CD4-positive, CD25-positive, alpha-beta regulatory T cell (primary cell): ENCODE results near the gene PLB1. TPM values are rescaled to one million over a fixed set of nuclear protein-coding genes. Genes with fewer than 3 reads are reported as not detected.

Source experiments
- ATAC-seq, 2 donors: fragments of 150-1000 bp; cut with Tn5 transposase; one replicate each; pipeline ENCODE4 v1.10.0; 2021; ENCODE audit warnings: low read depth in 2 of 2, moderate number of reproducible peaks in 2 of 2, moderate library complexity in 1 of 2
- DNase-seq, 3 donors: peaks; one replicate each; pipeline versions ENCODE4 v3.0.0 to v3.0.0-alpha.2; 2012 to 2022; ENCODE audit warnings: mixed read lengths in 1 of 3
- H3K27ac ChIP-seq: one replicate; pipeline ENCODE4 v1.7.0; 2013; ENCODE audit warnings: mild to moderate bottlenecking, low read length; ENCODE audit not compliant: insufficient read depth, poor library complexity, severe bottlenecking
- H3K27me3 ChIP-seq: one replicate; pipeline ENCODE4 v1.7.0; 2013; ENCODE audit warnings: low read length; ENCODE audit not compliant: control insufficient read depth, insufficient read depth
- H3K36me3 ChIP-seq: one replicate; pipeline ENCODE4 v1.7.0; 2013; ENCODE audit warnings: mild to moderate bottlenecking, low read length, moderate library complexity; ENCODE audit not compliant: control insufficient read depth, insufficient read depth
- H3K4me1 ChIP-seq: 2 replicates; pipeline ENCODE4 v1.7.0; 2013; ENCODE audit warnings: mild to moderate bottlenecking, low read length; ENCODE audit not compliant: insufficient read depth, control insufficient read depth, poor library complexity, severe bottlenecking
- H3K4me3 ChIP-seq: one replicate; pipeline ENCODE4 v1.7.0; 2013; ENCODE audit warnings: low read depth, mild to moderate bottlenecking, low read length, moderate library complexity
- H3K9me3 ChIP-seq, 2 experiments: 1 replicate in 1 of 2; 2 replicates in 1 of 2; pipeline ENCODE4 v1.7.0; 2013; ENCODE audit warnings: low read length in 2 of 2, mild to moderate bottlenecking in 1 of 2, moderate library complexity in 1 of 2; ENCODE audit not compliant: control insufficient read depth in 2 of 2
- H3K27ac Mint-ChIP-seq, 3 donors: one replicate each; pipeline ENCODE4 v1.8.0; 2020 to 2022; ENCODE audit warnings: mild to moderate bottlenecking in 3 of 3, mixed read lengths in 3 of 3, moderate library complexity in 2 of 3
- H3K27me3 Mint-ChIP-seq: one replicate; pipeline ENCODE4 v1.8.0; 2022; ENCODE audit warnings: mild to moderate bottlenecking, mixed read lengths
- H3K36me3 Mint-ChIP-seq: one replicate; pipeline ENCODE4 v1.8.0; 2020; ENCODE audit warnings: mixed read lengths
- H3K4me1 Mint-ChIP-seq, 4 donors: one replicate each; pipeline ENCODE4 v1.8.0; 2020 to 2022; ENCODE audit warnings: mixed read lengths in 4 of 4, mild to moderate bottlenecking in 1 of 4
- H3K4me3 Mint-ChIP-seq, 4 donors: one replicate each; pipeline ENCODE4 v1.8.0; 2020 to 2022; ENCODE audit warnings: mild to moderate bottlenecking in 4 of 4, mixed read lengths in 4 of 4, moderate library complexity in 3 of 4
- H3K9me3 Mint-ChIP-seq, 7 donors: one replicate each; pipeline ENCODE4 v1.8.0; 2020 to 2022; ENCODE audit warnings: mixed read lengths in 7 of 7, mild to moderate bottlenecking in 3 of 7, moderate library complexity in 2 of 7
- polyA plus RNA-seq, 4 donors: library from polyadenylated mRNA; unstranded; fragments of 300-500 nt; fragmentation: Illumina TruSeq; gene quantifications; one replicate each; pipeline ENCODE4 v1.2.3, GENCODE V29; 2021
- total RNA-seq: library from RNA; stranded (reverse); gene quantifications from one replicate; pipeline ENCODE4 v1.2.3, GENCODE V29; 2022

PLB1 gene
- total and polyA plus RNA-seq, 5 donors from 2014 or later, result 0.08 to 2.5 (median 0.97) TPM

- Histone ChIP-seq H3K9me3 (no peaks in the 10 kb centered on the region), H3K27ac (no peak overlapping the region), H3K4me3 (no peak overlapping the region), H3K27me3 (no peaks in the 10 kb centered on the region), H3K36me3 (no peaks in the 10 kb centered on the region), H3K4me1 (peaks cover 13% of the 10 kb centered on the region)
- Mint-ChIP-seq H3K4me1 (peaks cover 0 to 20% (median 7%) of the 10 kb centered on the region in 4 donors), H3K9me3 (no peaks in the 10 kb centered on the region), H3K36me3 (no peaks in the 10 kb centered on the region), H3K27me3 (peaks cover 8% of the 10 kb centered on the region), H3K4me3 (no peak overlapping the region), H3K27ac (no peak overlapping the region)
- no peak for ATAC-seq
- DNase-seq, result no peak
Measured at GRCh38 chr2:28563869-28564268, 68.0 kb downstream of the PLB1 start.

GRCh38 chr2:28564346-28564745 lies 68.5 kb downstream of the PLB1 start:
- peaks cover 8% of the 10 kb centered on the region for H3K27me3 Mint-ChIP-seq
- Histone ChIP-seq H3K9me3 (no peaks in the 10 kb centered on the region), H3K4me1 (peaks cover 13% of the 10 kb centered on the region), H3K27ac (no peak overlapping the region), H3K27me3 (no peaks in the 10 kb centered on the region), H3K4me3 (no peak overlapping the region), H3K36me3 (no peaks in the 10 kb centered on the region)
- no peak for DNase-seq
- peak overlapping the region in 1 of 4 donors; percentile 89 for H3K4me3 Mint-ChIP-seq
- H3K9me3 Mint-ChIP-seq, result no peaks in the 10 kb centered on the region
- no peak for ATAC-seq
- no peak overlapping the region for H3K27ac Mint-ChIP-seq
- no peaks in the 10 kb centered on the region for H3K36me3 Mint-ChIP-seq
- peaks cover 0 to 20% (median 7%) of the 10 kb centered on the region in 4 donors for H3K4me1 Mint-ChIP-seq

GRCh38 chr2:28565033-28565432 lies 69.2 kb downstream of the PLB1 start:
- Mint-ChIP-seq H3K9me3 (no peaks in the 10 kb centered on the region), H3K4me3 (peak overlapping the region in 2 of 4 donors; percentile 34 to 89), H3K27ac (peak overlapping the region in 1 of 3 donors; percentile 32), H3K27me3 (peaks cover 8% of the 10 kb centered on the region), H3K4me1 (peaks cover 0 to 20% (median 7%) of the 10 kb centered on the region in 4 donors), H3K36me3 (no peaks in the 10 kb centered on the region)
- ATAC-seq (no peak), DNase-seq (no peak)
- Histone ChIP-seq H3K36me3 (no peaks in the 10 kb centered on the region), H3K4me1 (peaks cover 13% of the 10 kb centered on the region), H3K27ac (no peak overlapping the region), H3K4me3 (no peak overlapping the region), H3K27me3 (no peaks in the 10 kb centered on the region), H3K9me3 (no peaks in the 10 kb centered on the region)

GRCh38 chr2:28565720-28566295 lies 69.9 kb downstream of the PLB1 start:
- DNase-seq (no peak), ATAC-seq (no peak)
- peaks cover 8% of the 10 kb centered on the region for H3K27me3 Mint-ChIP-seq
- peak overlapping the region; percentile 77 for H3K4me3 ChIP-seq
- H3K4me1 ChIP-seq, result peaks cover 13% of the 10 kb centered on the region
- H3K4me3 Mint-ChIP-seq, result peak overlapping the region; percentile 89 to 98 (median 94)
- H3K36me3 ChIP-seq, result no peaks in the 10 kb centered on the region
- H3K9me3 Mint-ChIP-seq, result no peaks in the 10 kb centered on the region
- H3K27me3 ChIP-seq, result no peaks in the 10 kb centered on the region
- H3K4me1 Mint-ChIP-seq, result peaks cover 0 to 20% (median 7%) of the 10 kb centered on the region in 4 donors
- H3K27ac ChIP-seq, result no peak overlapping the region
- no peaks in the 10 kb centered on the region for H3K36me3 Mint-ChIP-seq
- peak overlapping the region in 1 of 3 donors; percentile 93 for H3K27ac Mint-ChIP-seq
- H3K9me3 ChIP-seq, result no peaks in the 10 kb centered on the region

- H3K9me3 Mint-ChIP-seq, result peaks cover 0 to 4% (median 0%) of the 10 kb centered on the region in 7 donors
- H3K36me3 Mint-ChIP-seq, result no peaks in the 10 kb centered on the region
- peaks cover 13% of the 10 kb centered on the region for H3K4me1 ChIP-seq
- DNase-seq, result peak; percentile 80 to 89 (median 89)
- peak overlapping the region; percentile 90 to 96 (median 93) for H3K27ac Mint-ChIP-seq
- peak overlapping the region; percentile 77 for H3K4me3 ChIP-seq
- H3K4me3 Mint-ChIP-seq, result peak overlapping the region; percentile 89 to 98 (median 94)
- peaks cover 13% of the 10 kb centered on the region for H3K27me3 Mint-ChIP-seq
- peaks cover 0 to 20% (median 7%) of the 10 kb centered on the region in 4 donors for H3K4me1 Mint-ChIP-seq
- peak overlapping the region; percentile 63 for H3K27ac ChIP-seq
- no peaks in the 10 kb centered on the region for H3K9me3 ChIP-seq
- peak; percentile 97 for ATAC-seq
- H3K27me3 ChIP-seq, result no peaks in the 10 kb centered on the region
- no peaks in the 10 kb centered on the region for H3K36me3 ChIP-seq
Measured at GRCh38 chr2:28566521-28567041, 70.7 kb downstream of the PLB1 start.

GRCh38 chr2:28567061-28567471 lies 71.2 kb downstream of the PLB1 start:
- no peak for ATAC-seq
- no peaks in the 10 kb centered on the region for H3K36me3 Mint-ChIP-seq

GRCh38 chr2:28568036-28568435 lies 72.2 kb downstream of the PLB1 start:
- Mint-ChIP-seq H3K4me1 (peaks cover 0 to 20% (median 7%) of the 10 kb centered on the region in 4 donors), H3K27me3 (peaks cover 16% of the 10 kb centered on the region), H3K27ac (peak overlapping the region in 1 of 3 donors; percentile 82), H3K9me3 (peaks cover 0 to 6% (median 0%) of the 10 kb centered on the region in 7 donors), H3K4me3 (peak overlapping the region; percentile 89 to 98 (median 94)), H3K36me3 (no peaks in the 10 kb centered on the region)
- no peaks in the 10 kb centered on the region for H3K36me3 ChIP-seq
- ATAC-seq, result no peak
- H3K27me3 ChIP-seq, result no peaks in the 10 kb centered on the region
- no peak overlapping the region for H3K4me3 ChIP-seq
- no peak for DNase-seq
- no peak overlapping the region for H3K27ac ChIP-seq
- peaks cover 13% of the 10 kb centered on the region for H3K4me1 ChIP-seq
- no peaks in the 10 kb centered on the region for H3K9me3 ChIP-seq

More at GRCh38 chr2:28567061-28567471, 71.2 kb downstream of the PLB1 start:
- Histone ChIP-seq H3K27ac (peak overlapping the region; percentile 63), H3K36me3 (no peaks in the 10 kb centered on the region), H3K4me3 (peak overlapping the region; percentile 90), H3K27me3 (no peaks in the 10 kb centered on the region), H3K9me3 (no peaks in the 10 kb centered on the region), H3K4me1 (peaks cover 13% of the 10 kb centered on the region)
- Mint-ChIP-seq H3K27me3 (peaks cover 16% of the 10 kb centered on the region), H3K4me1 (peaks cover 0 to 20% (median 7%) of the 10 kb centered on the region in 4 donors), H3K4me3 (peak overlapping the region; percentile 89 to 98 (median 94)), H3K27ac (peak overlapping the region; percentile 60 to 96 (median 93)), H3K9me3 (peaks cover 0 to 6% (median 0%) of the 10 kb centered on the region in 7 donors)
- no peak for DNase-seq
